H9 (cell line): Measurements from ENCODE around the gene HADH. TPM values are rescaled to one million over a fixed set of nuclear protein-coding genes. Genes with fewer than 3 reads are reported as not detected.

Experiments
- DNase-seq: peaks from one replicate; pipeline ENCODE4 v3.0.0-alpha.2; 2017
- H2AFZ ChIP-seq: one replicate; pipeline ENCODE4 v1.6.1; 2013; ENCODE audit warnings: mild to moderate bottlenecking, low read length, control low read depth, moderate library complexity
- H2AK5ac ChIP-seq: 2 replicates; pipeline ENCODE4 v1.6.1; 2013; ENCODE audit warnings: low read length, control low read depth, mixed read lengths; ENCODE audit not compliant: insufficient read length
- H2BK120ac ChIP-seq: one replicate; pipeline ENCODE4 v1.6.1; 2013; ENCODE audit warnings: low read depth, mild to moderate bottlenecking, low read length, control low read depth, inconsistent platforms; ENCODE audit not compliant: poor library complexity, severe bottlenecking
- H2BK12ac ChIP-seq: 2 replicates; pipeline ENCODE4 v1.6.1; 2013; ENCODE audit warnings: low read length, control low read depth, mixed read lengths, low read depth; ENCODE audit not compliant: insufficient read length
- H2BK15ac ChIP-seq: 2 replicates; pipeline ENCODE4 v1.6.1; 2013; ENCODE audit warnings: low read depth, low read length, control low read depth
- H2BK20ac ChIP-seq: one replicate; pipeline ENCODE4 v1.6.1; 2013; ENCODE audit warnings: low read depth, mild to moderate bottlenecking, low read length, control low read depth, inconsistent platforms; ENCODE audit not compliant: poor library complexity, severe bottlenecking
- H2BK5ac ChIP-seq: 2 replicates; pipeline ENCODE4 v1.6.1; 2013; ENCODE audit warnings: low read length, control low read depth, mixed read lengths; ENCODE audit not compliant: insufficient read length
- H3K14ac ChIP-seq: 2 replicates; pipeline ENCODE4 v1.6.1; 2013; ENCODE audit warnings: low read length, control low read depth; ENCODE audit not compliant: insufficient read depth
- H3K18ac ChIP-seq: 2 replicates; pipeline ENCODE4 v1.6.1; 2013; ENCODE audit warnings: low read depth, mild to moderate bottlenecking, mixed read lengths, low read length, control low read depth; ENCODE audit not compliant: insufficient read length
- H3K23ac ChIP-seq: 2 replicates; pipeline ENCODE4 v1.6.1; 2013; ENCODE audit warnings: low read length, control low read depth, mixed read lengths, low read depth; ENCODE audit not compliant: insufficient read length
- H3K23me2 ChIP-seq: 2 replicates; pipeline ENCODE4 v1.6.1; 2013; ENCODE audit warnings: low read depth, mild to moderate bottlenecking, mixed read lengths, low read length, control low read depth; ENCODE audit not compliant: insufficient read length, poor library complexity, severe bottlenecking
- H3K27ac ChIP-seq: 2 replicates; pipeline ENCODE4 v1.5.1; 2013; ENCODE audit warnings: low read length, control low read depth, mixed read lengths, low read depth; ENCODE audit not compliant: insufficient read length
- H3K27me3 ChIP-seq: 2 replicates; pipeline ENCODE4 v1.6.1; 2013; ENCODE audit warnings: low read length, control low read depth, inconsistent platforms; ENCODE audit not compliant: insufficient read depth
- H3K4ac ChIP-seq: 2 replicates; pipeline ENCODE4 v1.6.1; 2013; ENCODE audit warnings: low read depth, mild to moderate bottlenecking, control low read depth, inconsistent platforms, low read length, moderate library complexity
- H3K4me1 ChIP-seq: 2 replicates; pipeline ENCODE4 v1.6.1; 2013; ENCODE audit warnings: low read length, control low read depth, inconsistent platforms; ENCODE audit not compliant: insufficient read depth
- H3K4me2 ChIP-seq: 2 replicates; pipeline ENCODE4 v1.6.1; 2013; ENCODE audit warnings: low read length, control low read depth, mixed read lengths; ENCODE audit not compliant: insufficient read length, insufficient read depth
- H3K56ac ChIP-seq: 2 replicates; pipeline ENCODE4 v1.6.1; 2013; ENCODE audit warnings: low read depth, mild to moderate bottlenecking, mixed read lengths, low read length, control low read depth; ENCODE audit not compliant: insufficient read length
- H3K79me1 ChIP-seq: 2 replicates; pipeline ENCODE4 v1.6.1; 2013; ENCODE audit warnings: low read depth, mild to moderate bottlenecking, moderate library complexity, low read length, control low read depth, inconsistent platforms; ENCODE audit not compliant: insufficient read depth, poor library complexity, severe bottlenecking
- H3K79me2 ChIP-seq: 2 replicates; pipeline ENCODE4 v1.6.1; 2013; ENCODE audit warnings: low read length, control low read depth, inconsistent platforms; ENCODE audit not compliant: insufficient read depth
- H3K9ac ChIP-seq: 2 replicates; pipeline ENCODE4 v1.6.1; 2013; ENCODE audit warnings: low read length, control low read depth, mixed read lengths; ENCODE audit not compliant: insufficient read length; ENCODE audit errors: extremely low read depth
- H3K9me3 ChIP-seq: one replicate; pipeline ENCODE4 v1.6.1; 2013; ENCODE audit warnings: low read depth, low read length, inconsistent platforms; ENCODE audit not compliant: control insufficient read depth
- H3T11ph ChIP-seq: one replicate; pipeline ENCODE4 v1.6.1; 2013; ENCODE audit warnings: mild to moderate bottlenecking, low read length, control low read depth, inconsistent platforms
- H4K20me1 ChIP-seq: one replicate; pipeline ENCODE4 v1.6.1; 2013; ENCODE audit not compliant: control insufficient read depth, insufficient read length, insufficient read depth
- H4K5ac ChIP-seq: 2 replicates; pipeline ENCODE4 v1.6.1; 2013; ENCODE audit warnings: low read depth, mild to moderate bottlenecking, mixed read lengths, low read length, control low read depth; ENCODE audit not compliant: insufficient read length
- H4K8ac ChIP-seq: replicated peaks from 2 replicates; pipeline ENCODE4 v1.6.1; 2013; ENCODE audit warnings: low read length, control low read depth, mixed read lengths, low read depth; ENCODE audit not compliant: insufficient read length
- H4K91ac ChIP-seq: 2 replicates; pipeline ENCODE4 v1.6.1; 2013; ENCODE audit warnings: low read depth, mild to moderate bottlenecking, moderate library complexity, mixed read lengths, low read length, control low read depth; ENCODE audit not compliant: insufficient read length
- H3K27ac Mint-ChIP-seq, 3 experiments: 2 replicates in 2 of 3; 3 replicates in 1 of 3; pipeline ENCODE4 v1.8.0; 2020 to 2021; ENCODE audit warnings: mixed read lengths in 3 of 3, mild to moderate bottlenecking in 1 of 3, moderate library complexity in 1 of 3
- H3K27me3 Mint-ChIP-seq: 2 replicates; pipeline ENCODE4 v1.8.0; 2021; ENCODE audit warnings: low read depth, mild to moderate bottlenecking, moderate library complexity, mixed read lengths
- H3K36me3 Mint-ChIP-seq, 3 experiments: 2 replicates in 2 of 3; 3 replicates in 1 of 3; pipeline ENCODE4 v1.8.0; 2020 to 2021; ENCODE audit warnings: low read depth in 3 of 3, mixed read lengths in 3 of 3; ENCODE audit not compliant: insufficient read depth in 1 of 3
- H3K4me1 Mint-ChIP-seq, 2 experiments: 2 replicates each; pipeline ENCODE4 v1.8.0; 2020; ENCODE audit warnings: mixed read lengths in 2 of 2
- H3K4me3 Mint-ChIP-seq, 2 experiments: 2 replicates in 1 of 2; 3 replicates in 1 of 2; pipeline ENCODE4 v1.8.0; 2020 to 2021; ENCODE audit warnings: mild to moderate bottlenecking in 2 of 2, mixed read lengths in 2 of 2, moderate library complexity in 1 of 2
- H3K9me3 Mint-ChIP-seq, 2 experiments: 2 replicates in 1 of 2; 3 replicates in 1 of 2; pipeline ENCODE4 v1.8.0; 2020; ENCODE audit warnings: mild to moderate bottlenecking in 2 of 2, mixed read lengths in 2 of 2, moderate library complexity in 1 of 2
- WGBS: extraction: QIAGEN DNeasy Blood & Tissue Kit; methylation state at CpG from one replicate; pipeline ENCODE4 v1.1.7; 2013; ENCODE audit warnings: missing lambda C conversion rate, low lambda C conversion rate, mixed read lengths; ENCODE audit not compliant: insufficient read length; ENCODE audit errors: extremely low coverage; 5-methylcytosine and 5-hydroxymethylcytosine counted together
- total RNA-seq: library from RNA; stranded (reverse); gene quantifications from 2 replicates; pipeline ENCODE4 v1.2.1, GENCODE V29; 2021
- TF ChIP-seq, protein P1 (sequence below): fragments of 200-600 bp; sonication (generic); conservative IDR thresholded peaks from 3 replicates; pipeline ENCODE4 v1.8.0; 2021; ENCODE audit warnings: antibody characterized with exemption, mild to moderate bottlenecking

Gene HADH
- total RNA-seq, 1 experiment from 2014 or later = 44.4 TPM

DNA sequence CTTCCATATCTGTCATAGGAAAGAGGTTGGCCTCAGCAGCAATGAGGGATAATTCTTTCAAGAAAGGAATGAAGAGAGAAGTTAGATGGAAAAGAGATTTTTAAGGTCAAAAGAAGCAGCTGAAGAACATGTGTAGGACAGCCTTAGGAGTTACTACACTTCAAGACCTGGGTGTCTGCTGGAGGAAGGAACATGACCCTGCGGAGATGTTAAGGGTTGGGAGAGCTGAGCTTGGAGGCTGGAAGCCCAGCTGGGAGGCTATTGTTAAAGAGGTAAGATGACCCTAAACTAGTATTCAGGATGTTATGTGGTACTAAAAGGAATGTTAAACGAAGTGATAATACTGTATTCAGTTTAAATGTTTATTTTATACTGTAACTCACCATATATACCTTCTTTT lies 15.0 kb downstream of the HADH start:
- Histone ChIP-seq H3T11ph (no peak overlapping the region), H3K23ac (no peak overlapping the region), H2BK120ac (no peak overlapping the region), H3K4me1 (peaks cover 5% of the 10 kb centered on the region; the same call in 1 of the 2 replicates), H3K79me2 (no peaks in the 10 kb centered on the region; the same call in 1 of the 2 replicates), H2AFZ (no peak overlapping the region), H3K27me3 (no peaks in the 10 kb centered on the region), H3K79me1 (peaks cover 3% of the 10 kb centered on the region), H2BK20ac (no peak overlapping the region), H4K5ac (no peak overlapping the region), H3K18ac (no peak overlapping the region), H3K14ac (no peak overlapping the region), H3K27ac (no peak overlapping the region), H3K9me3 (peaks cover 4% of the 10 kb centered on the region), H4K8ac (no peak overlapping the region), H2BK5ac (no peak overlapping the region), H3K9ac (no peak overlapping the region), H2BK15ac (no peak overlapping the region), H3K4ac (no peak overlapping the region), H4K91ac (no peak overlapping the region), H2AK5ac (no peak overlapping the region), H3K56ac (no peak overlapping the region), H3K4me2 (no peak overlapping the region), H3K23me2 (no peaks in the 10 kb centered on the region), H2BK12ac (no peak overlapping the region), H4K20me1 (no peaks in the 10 kb centered on the region)
- no peaks in the 10 kb centered on the region for H3K27me3 Mint-ChIP-seq
- peaks cover 34 to 53% (median 50%) of the 10 kb centered on the region in 3 experiments for H3K36me3 Mint-ChIP-seq
- H3K4me1 Mint-ChIP-seq = peaks cover 17 to 25% of the 10 kb centered on the region in 2 experiments
- no peak overlapping the region for H3K4me3 Mint-ChIP-seq
- TF ChIP-seq, protein P1, sequence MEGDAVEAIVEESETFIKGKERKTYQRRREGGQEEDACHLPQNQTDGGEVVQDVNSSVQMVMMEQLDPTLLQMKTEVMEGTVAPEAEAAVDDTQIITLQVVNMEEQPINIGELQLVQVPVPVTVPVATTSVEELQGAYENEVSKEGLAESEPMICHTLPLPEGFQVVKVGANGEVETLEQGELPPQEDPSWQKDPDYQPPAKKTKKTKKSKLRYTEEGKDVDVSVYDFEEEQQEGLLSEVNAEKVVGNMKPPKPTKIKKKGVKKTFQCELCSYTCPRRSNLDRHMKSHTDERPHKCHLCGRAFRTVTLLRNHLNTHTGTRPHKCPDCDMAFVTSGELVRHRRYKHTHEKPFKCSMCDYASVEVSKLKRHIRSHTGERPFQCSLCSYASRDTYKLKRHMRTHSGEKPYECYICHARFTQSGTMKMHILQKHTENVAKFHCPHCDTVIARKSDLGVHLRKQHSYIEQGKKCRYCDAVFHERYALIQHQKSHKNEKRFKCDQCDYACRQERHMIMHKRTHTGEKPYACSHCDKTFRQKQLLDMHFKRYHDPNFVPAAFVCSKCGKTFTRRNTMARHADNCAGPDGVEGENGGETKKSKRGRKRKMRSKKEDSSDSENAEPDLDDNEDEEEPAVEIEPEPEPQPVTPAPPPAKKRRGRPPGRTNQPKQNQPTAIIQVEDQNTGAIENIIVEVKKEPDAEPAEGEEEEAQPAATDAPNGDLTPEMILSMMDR = no peak
- no peak for DNase-seq
- H3K9me3 Mint-ChIP-seq = peaks cover 14 to 17% of the 10 kb centered on the region in 2 experiments
- no CpG with 5 or more reads among the region's 2 CpGs for WGBS
- H3K27ac Mint-ChIP-seq = no peak overlapping the region
